Heart right ventricle (tissue), 16 donors: Measurements from ENCODE around the gene ZCCHC14. TPM values are rescaled to one million over a fixed set of nuclear protein-coding genes. Genes with fewer than 3 reads are reported as not detected.
A peak's percentile ranks its signal among the peaks of the same experiment; 100 is the strongest.
"Not testable (repeated sequence)": the region's sequence is repeated elsewhere in the genome, so short reads cannot be mapped to it uniquely, and the experiment has no call there.

Source experiments
- ATAC-seq, 8 donors: fragments of 200-7000 bp; cut with Tn5 transposase; one replicate each; pipeline ENCODE4 v1.9.1; 2020; ENCODE audit warnings: mild to moderate bottlenecking in 8 of 8, moderate library complexity in 8 of 8, moderate number of reproducible peaks in 1 of 8
- DNase-seq, 2 donors: peaks; one replicate each; pipeline ENCODE4 v3.0.0-alpha.2; 2020
- H3K27ac ChIP-seq, 10 donors: fragments of 200-600 bp; sonication (generic) in 2 of 10; one replicate each; pipeline versions ENCODE4 v1.5.0 to v1.8.0; 2020 to 2022; ENCODE audit warnings: mild to moderate bottlenecking in 3 of 10
- H3K27me3 ChIP-seq, 7 donors: fragments of 200-600 bp; one replicate each; pipeline ENCODE4 v1.8.0; 2021 to 2022; ENCODE audit warnings: mild to moderate bottlenecking in 2 of 7
- H3K36me3 ChIP-seq, 9 donors: fragments of 200-600 bp; sonication (generic) in 1 of 9; one replicate each; pipeline versions ENCODE4 v1.5.0 to v1.8.0; 2020 to 2022; ENCODE audit warnings: mild to moderate bottlenecking in 2 of 9
- H3K4me1 ChIP-seq, 9 donors: fragments of 200-600 bp; sonication (generic) in 1 of 9; one replicate each; pipeline versions ENCODE4 v1.5.0 to v1.8.0; 2020 to 2022; ENCODE audit warnings: mild to moderate bottlenecking in 4 of 9
- H3K4me3 ChIP-seq, 10 donors: fragments of 200-600 bp; sonication (generic) in 2 of 10; one replicate each; pipeline versions ENCODE4 v1.5.0 to v1.8.0; 2020 to 2022; ENCODE audit warnings: mild to moderate bottlenecking in 7 of 10, moderate library complexity in 2 of 10
- H3K9me3 ChIP-seq, 11 donors: fragments of 200-600 bp in 10 of 11; sonication (generic) in 2 of 11; one replicate each; pipeline versions ENCODE4 v1.5.0 to v1.8.0; 2013 to 2022; ENCODE audit warnings: mild to moderate bottlenecking in 2 of 11, control low read depth in 1 of 11, moderate library complexity in 1 of 11
- CTCF ChIP-seq, 9 donors: fragments of 200-600 bp; sonication (generic) in 2 of 9; IDR thresholded peaks; one replicate each; pipeline versions ENCODE4 v1.5.0 to v1.8.0; 2021 to 2022; ENCODE audit warnings: antibody characterized with exemption in 9 of 9, mild to moderate bottlenecking in 5 of 9, moderate library complexity in 1 of 9
- WGBS, 2 donors: extraction: QIAGEN DNeasy Blood & Tissue Kit; methylation state at CpG; one replicate each; pipeline ENCODE4 v1.1.7; 2013; ENCODE audit warnings: inconsistent platforms in 1 of 2; 5-methylcytosine and 5-hydroxymethylcytosine counted together
- intact Hi-C, 10 donors: fragments of 100-400 bp; cut with DNase I; formaldehyde crosslinking; loops; one replicate each; pipeline versions ENCODE4 v1.11.1 to v1.14.2; 2022
- polyA plus RNA-seq, 2 donors: library from polyadenylated mRNA; stranded (reverse); fragments of 200-250 nt; gene quantifications; one replicate each; pipeline ENCODE4 v1.2.3, GENCODE V29; 2013
- total RNA-seq, 10 donors: library from RNA; stranded (reverse); fragmentation: NEBNext Ultra II Directional in 3 of 10; extraction: Animal tissue kit (Norgen Biotek cat#: 25700) in 3 of 10; gene quantifications; one replicate each; pipeline versions ENCODE4 v1.2.1 to v1.2.4, GENCODE V29; 2021 to 2023
- donor health status: Arrhythmogenic right ventricular cardiomyopathy.
- donor health status: ischemic (EF 13 %, LVEDD 7.1; RV severe dilation, severe dysfunction).
- donor health status: healthy with polysubstance abuse.
- donor health status: DM: no; HTN: yes; CAD: no.
- donor health status: DM: no; HTN: no; CAD: no.
- donor health status: ischemic (EF 25% LVEDD 6.9; RV normal size, moderate dysfunction).
- donor health status: ischemic (EF 25% LVEDD 5.7; RV mildly dilated, moderate dysfunction).
- donor health status: healthy.
- donor health status: DM: yes; HTN: yes; CAD: no.
- donor health status: Ischemic cardiomyopathy.
- donor health status: ischemic (EF 35%, LVEDD 5.7; RV mildly dilated, moderate dysfunction).
- donor health status: nonischemic (EF 11% LVEDD 7.7; RV severe dilation, severe dysfunction).
- donor health status: DM: yes; HTN: yes; CAD: no.
- donor health status: PGD.
- donor health status: ischemic (EF 29% LVEDD 5.4; RV normal size, mild dysfunction).
- donor health status: nonischemic (EF 23%, LVEDD 6.1; RV moderate dilation, normal function).

Gene ZCCHC14
- total and polyA plus RNA-seq, 12 donors = 4.5 to 19.3 (median 15.7) TPM

- intact Hi-C loops = loop anchor here in 1 of 10 donors (10.0 kb wide), 1 partner anchor 53 kb away; no protein-coding TSS in a partner anchor
- peak in 1 of 2 donors; percentile 48 for DNase-seq
- Histone ChIP-seq H3K4me1 (peaks cover 21 to 93% (median 80%) of the 10 kb centered on the region in 9 donors), H3K4me3 (peak overlapping the region in 4 of 10 donors; percentile 6 to 22 (median 9)), H3K9me3 (no peaks in the 10 kb centered on the region), H3K27me3 (no peaks in the 10 kb centered on the region), H3K27ac (peak overlapping the region in 4 of 10 donors; percentile 0 to 48 (median 22)), H3K36me3 (no peaks in the 10 kb centered on the region)
- ATAC-seq = peak in 7 of 8 donors; percentile 40 to 55 (median 44)
- 53 to 55% methylated on average over 24 of the region's 24 CpGs for WGBS, 2 donors
- no peak for TF ChIP-seq CTCF (IDR thresholded peaks at IDR 0.05)
These were observed 5.4 kb downstream of the ZCCHC14 start for GRCh38 chr16:87487361-87487924.

- intact Hi-C loops = loop anchor here in 2 of 10 donors (1.0 to 10.0 kb wide), 2 partner anchors 11 to 52 kb away; no protein-coding TSS in a partner anchor
- peaks cover 21 to 99% (median 79%) of the 10 kb centered on the region in 9 donors for H3K4me1 ChIP-seq
- DNase-seq = no peak
- no peak for TF ChIP-seq CTCF (IDR thresholded peaks at IDR 0.05)
- H3K4me3 ChIP-seq = peak overlapping the region in 1 of 10 donors; percentile 8
- H3K27ac ChIP-seq = peak overlapping the region in 5 of 10 donors; percentile 0 to 48 (median 28)
- ATAC-seq = no peak
- H3K36me3 ChIP-seq = no peaks in the 10 kb centered on the region
- no peaks in the 10 kb centered on the region for H3K27me3 ChIP-seq
- 39 to 41% methylated on average over 5 of the region's 5 CpGs for WGBS, 2 donors
- no peaks in the 10 kb centered on the region for H3K9me3 ChIP-seq
These were observed 6.0 kb downstream of the ZCCHC14 start for GRCh38 chr16:87486713-87487247.

- no peaks in the 10 kb centered on the region for H3K36me3 ChIP-seq
- no peaks in the 10 kb centered on the region for H3K9me3 ChIP-seq
- intact Hi-C loops = loop anchor here in 2 of 10 donors (1.0 to 10.0 kb wide), 2 partner anchors 11 to 51 kb away; no protein-coding TSS in a partner anchor
- H3K27me3 ChIP-seq = no peaks in the 10 kb centered on the region
- DNase-seq = no peak
- peak in 1 of 8 donors; percentile 15 for ATAC-seq
- no peak for TF ChIP-seq CTCF (IDR thresholded peaks at IDR 0.05)
- H3K4me1 ChIP-seq = peaks cover 21 to 96% (median 74%) of the 10 kb centered on the region in 9 donors
- H3K4me3 ChIP-seq = no peak overlapping the region
- peak overlapping the region in 2 of 10 donors; percentile 16 to 28 for H3K27ac ChIP-seq
- WGBS, 2 donors = 67 to 70% methylated on average over 8 of the region's 8 CpGs
These were observed 6.5 kb downstream of the ZCCHC14 start for GRCh38 chr16:87486282-87486681.

GRCh38 chr16:87485792-87486191 is 7.0 kb downstream of the ZCCHC14 start:
- WGBS, 2 donors = 86 to 94% methylated on average over 4 of the region's 4 CpGs
- H3K9me3 ChIP-seq, H3K4me3 ChIP-seq, ATAC-seq, DNase-seq, H3K27me3 ChIP-seq, H3K36me3 ChIP-seq, H3K27ac ChIP-seq: not testable (repeated sequence)
- intact Hi-C loops = loop anchor here in 2 of 10 donors (1.0 to 10.0 kb wide), 2 partner anchors 10 to 51 kb away; no protein-coding TSS in a partner anchor
- peaks cover 21 to 96% (median 75%) of the 10 kb centered on the region in 9 donors for H3K4me1 ChIP-seq
